ENCODE data around the gene TRPM2.

TRPM2 gene

GRCh38 chr21:44344541-44345183 is 8.8 kb upstream of the TRPM2 start:
- TF ChIP-seq CTCF (IDR thresholded peaks at IDR 0.05; ENCODE audit: low read depth, low read length, missing control alignments), result no peak
- in situ Hi-C loops (cut with HindIII; ENCODE audit: low sequenced_read_pairs), result loop anchor here (10.0 kb wide), 1 partner anchor 370 kb away; the partner anchor contains the start of gene TSPEAR
- DNase-seq (ENCODE audit: low read depth), result no peak
- H3K4me3 ChIP-seq (ENCODE audit: low read depth, low read length), result no peak overlapping the region

GRCh38 chr21:44345495-44345894 is 7.9 kb upstream of the TRPM2 start:
- TF ChIP-seq CTCF (IDR thresholded peaks at IDR 0.05; ENCODE audit: low read depth, low read length, missing control alignments), result no peak
- no peak overlapping the region for H3K4me3 ChIP-seq (ENCODE audit: low read depth, low read length)
- DNase-seq (ENCODE audit: low read depth), result no peak
- in situ Hi-C loops (cut with HindIII; ENCODE audit: low sequenced_read_pairs), result loop anchor here (10.0 kb wide), 1 partner anchor 369 kb away; the partner anchor contains the start of gene TSPEAR

GRCh38 chr21:44347911-44348451 is 5.4 kb upstream of the TRPM2 start:
- in situ Hi-C loops (cut with HindIII; ENCODE audit: low sequenced_read_pairs), result loop anchor here (10.0 kb wide), 1 partner anchor 367 kb away; the partner anchor contains the start of gene TSPEAR
- H3K4me3 ChIP-seq (ENCODE audit: low read depth, low read length), result no peak overlapping the region
- TF ChIP-seq CTCF (IDR thresholded peaks at IDR 0.05; ENCODE audit: low read depth, low read length, missing control alignments), result no peak
- no peak for DNase-seq (ENCODE audit: low read depth)

GRCh38 chr21:44348861-44349260 is 4.6 kb upstream of the TRPM2 start:
- no peak for TF ChIP-seq CTCF (IDR thresholded peaks at IDR 0.05; ENCODE audit: low read depth, low read length, missing control alignments)
- in situ Hi-C loops (cut with HindIII; ENCODE audit: low sequenced_read_pairs), result loop anchor here (10.0 kb wide), 1 partner anchor 366 kb away; the partner anchor contains the start of gene TSPEAR
- H3K4me3 ChIP-seq (ENCODE audit: low read depth, low read length), result no peak overlapping the region
- no peak for DNase-seq (ENCODE audit: low read depth)

- DNase-seq (ENCODE audit: low read depth), result no peak
- no peak overlapping the region for H3K4me3 ChIP-seq (ENCODE audit: low read depth, low read length)
- TF ChIP-seq CTCF (IDR thresholded peaks at IDR 0.05; ENCODE audit: low read depth, low read length, missing control alignments), result no peak
- in situ Hi-C loops (cut with HindIII; ENCODE audit: low sequenced_read_pairs), result loop anchor here (10.0 kb wide), 1 partner anchor 365 kb away; the partner anchor contains the start of gene TSPEAR
Observed at GRCh38 chr21:44349416-44349846, 4.0 kb upstream of the TRPM2 start.

- no peak for DNase-seq (ENCODE audit: low read depth)
- no peak for TF ChIP-seq CTCF (IDR thresholded peaks at IDR 0.05; ENCODE audit: low read depth, low read length, missing control alignments)
- in situ Hi-C loops (cut with HindIII; ENCODE audit: low sequenced_read_pairs), result loop anchor here (10.0 kb wide), 1 partner anchor 365 kb away; the partner anchor contains the start of gene TSPEAR
- H3K4me3 ChIP-seq (ENCODE audit: low read depth, low read length), result no peak overlapping the region
Observed at GRCh38 chr21:44349847-44350772, 3.3 kb upstream of the TRPM2 start.

All from astrocyte of the cerebellum (primary cell).